HL-60 (cell line): ENCODE data around the gene CLDND1.

Experiments
- DNase-seq, 2 experiments: peaks; one replicate each; pipeline ENCODE4 v3.0.0-alpha.2; 2010 to 2020; ENCODE audit warnings: low read depth in 1 of 2, low spot score in 1 of 2
- H3K27ac ChIP-seq: fragments of 250-450 bp; sonication (Bioruptor Pico); replicated peaks from 2 replicates; pipeline ENCODE4 v1.5.1; 2020; ENCODE audit warnings: mild to moderate bottlenecking, moderate library complexity
- H3K27me3 ChIP-seq: fragments of 250-450 bp; sonication (Bioruptor Pico); 2 replicates; pipeline ENCODE4 v1.5.1; 2021; ENCODE audit warnings: mild to moderate bottlenecking, moderate library complexity; ENCODE audit not compliant: insufficient read depth, poor library complexity, severe bottlenecking
- H3K4me3 ChIP-seq: replicated peaks from 2 replicates; pipeline ENCODE4 v1.5.1; 2011; ENCODE audit warnings: mild to moderate bottlenecking, control low read depth, low read length; ENCODE audit not compliant: insufficient read depth
- CTCF ChIP-seq: IDR thresholded peaks from one replicate; pipeline ENCODE4 v1.5.1; 2011; ENCODE audit warnings: low read length, control low read depth, inconsistent platforms; ENCODE audit not compliant: insufficient read depth
- GABPA ChIP-seq: IDR thresholded peaks from 2 replicates; pipeline ENCODE4 v1.6.1; 2012; ENCODE audit warnings: low read depth
- POLR2AphosphoS5 ChIP-seq: IDR thresholded peaks from 2 replicates; pipeline ENCODE4 v1.6.1; 2012; ENCODE audit warnings: low read depth
- REST ChIP-seq: IDR thresholded peaks from 2 replicates; pipeline ENCODE4 v1.6.1; 2012; ENCODE audit warnings: low read depth; ENCODE audit not compliant: insufficient replicate concordance
- SPI1 ChIP-seq: IDR thresholded peaks from 2 replicates; pipeline ENCODE4 v1.6.1; 2012; ENCODE audit warnings: low read depth, mild to moderate bottlenecking, borderline replicate concordance

The CLDND1 gene

GRCh38 chr3:98530676-98531075 is 8.0 kb upstream of the CLDND1 start:
- TF ChIP-seq REST, result no peak
- no peak for TF ChIP-seq GABPA
- TF ChIP-seq SPI1, result no peak
- TF ChIP-seq CTCF, result no peak
- TF ChIP-seq POLR2AphosphoS5, result no peak
- Histone ChIP-seq H3K4me3 (no peak overlapping the region), H3K27me3 (no peaks in the 10 kb centered on the region), H3K27ac (no peak overlapping the region)
- no peak for DNase-seq

- H3K27me3 ChIP-seq, result no peaks in the 10 kb centered on the region
- no peak for TF ChIP-seq CTCF
- no peak for TF ChIP-seq POLR2AphosphoS5
- TF ChIP-seq REST, result no peak
- no peak for TF ChIP-seq GABPA
- TF ChIP-seq SPI1, result no peak
- H3K4me3 ChIP-seq, result no peak overlapping the region
- no peak overlapping the region for H3K27ac ChIP-seq
- no peak for DNase-seq
Measured at GRCh38 chr3:98529856-98530459, 7.3 kb upstream of the CLDND1 start.

- Histone ChIP-seq H3K27me3 (no peaks in the 10 kb centered on the region), H3K27ac (no peak overlapping the region), H3K4me3 (no peak overlapping the region)
- TF ChIP-seq POLR2AphosphoS5 (no peak), SPI1 (no peak), REST (no peak), GABPA (no peak), CTCF (no peak)
- no peak for DNase-seq
Measured at GRCh38 chr3:98528474-98529346, 6.0 kb upstream of the CLDND1 start.
